ENCODE results near the gene OR4C45. TPM values are rescaled to one million over a fixed set of nuclear protein-coding genes. Genes with fewer than 3 reads are reported as not detected.
A peak's percentile ranks its signal among the peaks of the same experiment; 100 is the strongest.
"Not testable (repeated sequence)": the region's sequence is repeated elsewhere in the genome, so short reads cannot be mapped to it uniquely, and the experiment has no call there.

OR4C45 gene
- not detected in 2 replicates for total RNA-seq (2014; rRNA removed; shearing (Covaris generic))
- polyA plus RNA-seq (2016; fragmentation: Nextera tagmentation; extraction: Ambion mirVana) = not detected in 2 replicates

GRCh38 chr11:50032574-50032973 is at the start of gene OR4C45:
OR4C45 (plus strand) TSS chr11:50032874.
- no peaks in the 10 kb centered on the region for H3K4me1 ChIP-seq (ENCODE audit: insufficient read depth)
- in situ Hi-C loops (cut with MboI) = no loop called here
- no peaks in the 10 kb centered on the region for H3K79me2 ChIP-seq (ENCODE audit: insufficient read depth)
- H3K36me3 ChIP-seq (ENCODE audit: low read depth) = no peaks in the 10 kb centered on the region
- no peaks in the 10 kb centered on the region for H3K27me3 ChIP-seq (replicated peaks; ENCODE audit: insufficient read depth)
- no peak for DNase-seq
- H3K27ac ChIP-seq = no peak within 1 kb of the TSS
- H2AFZ ChIP-seq = no peak within 1 kb of the TSS
- no peak within 1 kb of the TSS for H3K9ac ChIP-seq
- H3K9me2 ChIP-seq (ENCODE audit: insufficient read depth) = no peaks in the 10 kb centered on the region
- no peak within 1 kb of the TSS for H3K4me2 ChIP-seq (ENCODE audit: unreplicated experiment)
- no peak within 1 kb of the TSS for H3K4me3 ChIP-seq
- no peaks in the 10 kb centered on the region for H4K20me1 ChIP-seq (ENCODE audit: insufficient read depth)
- H3K9me3 ChIP-seq (ENCODE audit: low read depth) = no peaks in the 10 kb centered on the region
- H3F3A ChIP-seq (ENCODE audit: insufficient read depth) = no peaks in the 10 kb centered on the region
- TF ChIP-seq EZH2phosphoT487 (IDR thresholded peaks at IDR 0.05; ENCODE audit: insufficient read depth, low read depth) (no peak), EZH2 (IDR thresholded peaks at IDR 0.05; ENCODE audit: insufficient read depth, poor library complexity, severe bottlenecking) (no peak)

GRCh38 chr11:49995565-49995964 is 37.1 kb upstream of the OR4C45 start:
- no peaks in the 10 kb centered on the region for H3K27me3 ChIP-seq (replicated peaks; ENCODE audit: insufficient read depth)
- H3K36me3 ChIP-seq (ENCODE audit: low read depth) = no peaks in the 10 kb centered on the region
- H3K79me2 ChIP-seq (ENCODE audit: insufficient read depth) = no peaks in the 10 kb centered on the region
- H3K9ac ChIP-seq = no peak overlapping the region
- H3K9me3 ChIP-seq (ENCODE audit: low read depth) = no peaks in the 10 kb centered on the region
- H3K4me3 ChIP-seq = no peak overlapping the region
- no peaks in the 10 kb centered on the region for H3K4me1 ChIP-seq (ENCODE audit: insufficient read depth)
- H2AFZ ChIP-seq = no peak overlapping the region
- no peaks in the 10 kb centered on the region for H4K20me1 ChIP-seq (ENCODE audit: insufficient read depth)
- no peaks in the 10 kb centered on the region for H3K9me2 ChIP-seq (ENCODE audit: insufficient read depth)
- peak; percentile 86 for DNase-seq
- H3K4me2 ChIP-seq (ENCODE audit: unreplicated experiment) = no peak overlapping the region
- TF ChIP-seq EZH2phosphoT487 (IDR thresholded peaks at IDR 0.05; ENCODE audit: insufficient read depth, low read depth) = no peak
- TF ChIP-seq EZH2 (IDR thresholded peaks at IDR 0.05; ENCODE audit: insufficient read depth, poor library complexity, severe bottlenecking) = no peak
- H3F3A ChIP-seq (ENCODE audit: insufficient read depth) = no peaks in the 10 kb centered on the region
- H3K27ac ChIP-seq = no peak overlapping the region
- in situ Hi-C loops (cut with MboI) = loop anchor here (25.0 kb wide), 1 partner anchor 1683 kb away; the partner anchor contains the start of genes OR4C3 and OR4S1
- 38 to 40% methylated on average over 6 of the region's 6 CpGs for WGBS, 2 experiments (ENCODE audit: low coverage in 1 of 2, low lambda C conversion rate in 2 of 2, missing lambda C conversion rate in 2 of 2)

- H2AFZ ChIP-seq = no peak overlapping the region
- TF ChIP-seq EZH2phosphoT487 (IDR thresholded peaks at IDR 0.05; ENCODE audit: insufficient read depth, low read depth) (no peak), EZH2 (IDR thresholded peaks at IDR 0.05; ENCODE audit: insufficient read depth, poor library complexity, severe bottlenecking) (no peak)
- no peaks in the 10 kb centered on the region for H3K4me1 ChIP-seq (ENCODE audit: insufficient read depth)
- H3F3A ChIP-seq (ENCODE audit: insufficient read depth) = no peaks in the 10 kb centered on the region
- no peak overlapping the region for H3K9ac ChIP-seq
- H3K4me3 ChIP-seq = no peak overlapping the region
- WGBS, 2 experiments (ENCODE audit: low coverage in 1 of 2, low lambda C conversion rate in 2 of 2, missing lambda C conversion rate in 2 of 2) = 0% methylated on average over 1 of the region's 1 CpG
- no peak for DNase-seq
- H3K9me3 ChIP-seq (ENCODE audit: low read depth) = no peaks in the 10 kb centered on the region
- no peaks in the 10 kb centered on the region for H3K79me2 ChIP-seq (ENCODE audit: insufficient read depth)
- in situ Hi-C loops (cut with MboI) = no loop called here
- H4K20me1 ChIP-seq (ENCODE audit: insufficient read depth) = no peaks in the 10 kb centered on the region
- no peak overlapping the region for H3K27ac ChIP-seq
- H3K9me2 ChIP-seq (ENCODE audit: insufficient read depth) = no peaks in the 10 kb centered on the region
- no peaks in the 10 kb centered on the region for H3K36me3 ChIP-seq (ENCODE audit: low read depth)
- no peaks in the 10 kb centered on the region for H3K27me3 ChIP-seq (replicated peaks; ENCODE audit: insufficient read depth)
- H3K4me2 ChIP-seq (ENCODE audit: unreplicated experiment) = no peak overlapping the region
Measured at GRCh38 chr11:50030193-50030592, 2.5 kb upstream of the OR4C45 start.

GRCh38 chr11:50036239-50036638 is 3.6 kb downstream of the OR4C45 start:
- H3K4me2 ChIP-seq (ENCODE audit: unreplicated experiment); H3K79me2 ChIP-seq (ENCODE audit: insufficient read depth); in situ Hi-C loops (cut with MboI); DNase-seq; H3K9me2 ChIP-seq (ENCODE audit: insufficient read depth); H3K4me3 ChIP-seq; H4K20me1 ChIP-seq (ENCODE audit: insufficient read depth); H3K9me3 ChIP-seq (ENCODE audit: low read depth); H3K9ac ChIP-seq; H3K36me3 ChIP-seq (ENCODE audit: low read depth); H3K27ac ChIP-seq; H3K27me3 ChIP-seq (replicated peaks; ENCODE audit: insufficient read depth); H3K4me1 ChIP-seq (ENCODE audit: insufficient read depth); H2AFZ ChIP-seq; H3F3A ChIP-seq (ENCODE audit: insufficient read depth): not testable (repeated sequence)

- 0 to 12% methylated on average over 1 of the region's 1 CpG for WGBS, 2 experiments (ENCODE audit: low coverage in 1 of 2, low lambda C conversion rate in 2 of 2, missing lambda C conversion rate in 2 of 2)
Measured at GRCh38 chr11:50037251-50037650, 4.6 kb downstream of the OR4C45 start.

More at GRCh38 chr11:50037251-50037650, 4.6 kb downstream of the OR4C45 start:
- Histone ChIP-seq H3K36me3 (ENCODE audit: low read depth) (no peaks in the 10 kb centered on the region), H4K20me1 (ENCODE audit: insufficient read depth) (no peaks in the 10 kb centered on the region), H3K4me2 (ENCODE audit: unreplicated experiment) (no peak overlapping the region), H3K4me1 (ENCODE audit: insufficient read depth) (no peaks in the 10 kb centered on the region), H3K4me3 (no peak overlapping the region), H3K9ac (no peak overlapping the region), H3F3A (ENCODE audit: insufficient read depth) (no peaks in the 10 kb centered on the region), H3K27me3 (replicated peaks; ENCODE audit: insufficient read depth) (no peaks in the 10 kb centered on the region), H3K27ac (no peak overlapping the region), H2AFZ (no peak overlapping the region), H3K9me3 (ENCODE audit: low read depth) (no peaks in the 10 kb centered on the region), H3K79me2 (ENCODE audit: insufficient read depth) (no peaks in the 10 kb centered on the region), H3K9me2 (ENCODE audit: insufficient read depth) (no peaks in the 10 kb centered on the region)
- DNase-seq = no peak
- TF ChIP-seq EZH2 (IDR thresholded peaks at IDR 0.05; ENCODE audit: insufficient read depth, poor library complexity, severe bottlenecking) = no peak
- TF ChIP-seq EZH2phosphoT487 (IDR thresholded peaks at IDR 0.05; ENCODE audit: insufficient read depth, low read depth) = no peak
- in situ Hi-C loops (cut with MboI) = no loop called here

Data from GM23248 (cell line).